ENCODE measurements around the gene DPM3. TPM values are rescaled to one million over a fixed set of nuclear protein-coding genes. Genes with fewer than 3 reads are reported as not detected.
"Not testable (repeated sequence)": the region's sequence is repeated elsewhere in the genome, so short reads cannot be mapped to it uniquely, and the experiment has no call there.

Gene DPM3
- total RNA-seq, 2 donors from 2014 or later, result 6.2 to 106 TPM

- peaks cover 0 to 7% of the 10 kb centered on the region in 2 donors for H3K36me3 ChIP-seq (replicated peaks in 1 of 2; ENCODE audit: insufficient read depth in 1 of 2, low read depth in 2 of 2)
- ATAC-seq (peak; percentile 20), DNase-seq (peak in 2 of 4 donors; percentile 28 to 30)
- TF ChIP-seq POLR2A (IDR thresholded peaks at IDR 0.05) (no peak), CTCF (IDR thresholded peaks at IDR 0.05) (no peak)
- peak overlapping the region in 1 of 4 donors; percentile 45 for H3K27ac ChIP-seq
- H3K4me3 ChIP-seq, result no peak overlapping the region
- H3K9me3 ChIP-seq, result no peaks in the 10 kb centered on the region
- H3K27me3 ChIP-seq, result no peaks in the 10 kb centered on the region
- H3K4me1 ChIP-seq, result peaks cover 11% of the 10 kb centered on the region
- intact Hi-C loops (cut with DNase I), result loop anchor here (5.0 kb wide), 2 partner anchors 34 to 74 kb away; no protein-coding TSS in a partner anchor
- WGBS, 2 donors, result 44 to 65% methylated on average over 20 to 26 of the region's 27 CpGs
Observed at GRCh38 chr1:155166471-155167165, 26.3 kb upstream of the DPM3 start.

- ATAC-seq, result no peak
- Histone ChIP-seq H3K4me1 (peaks cover 11% of the 10 kb centered on the region), H3K27me3 (no peaks in the 10 kb centered on the region), H3K27ac (peak overlapping the region in 1 of 4 donors; percentile 5), H3K4me3 (no peak overlapping the region), H3K36me3 (replicated peaks in 1 of 2; ENCODE audit: insufficient read depth in 1 of 2, low read depth in 2 of 2) (peaks cover 0 to 7% of the 10 kb centered on the region in 2 donors), H3K9me3 (no peaks in the 10 kb centered on the region)
- TF ChIP-seq POLR2A (IDR thresholded peaks at IDR 0.05), result no peak
- no peak for TF ChIP-seq CTCF (IDR thresholded peaks at IDR 0.05)
- intact Hi-C loops (cut with DNase I), result loop anchor here (5.0 kb wide), 2 partner anchors 34 to 74 kb away; no protein-coding TSS in a partner anchor
- no peak for DNase-seq
- WGBS, 2 donors, result 57 to 71% methylated on average over 7 to 8 of the region's 8 CpGs
Observed at GRCh38 chr1:155166051-155166470, 25.7 kb upstream of the DPM3 start.

GRCh38 chr1:155164625-155165024 is 24.3 kb upstream of the DPM3 start:
- H3K9me3 ChIP-seq; H3K36me3 ChIP-seq (replicated peaks in 1 of 2; ENCODE audit: insufficient read depth in 1 of 2, low read depth in 2 of 2); H3K27ac ChIP-seq; H3K27me3 ChIP-seq; ATAC-seq; DNase-seq; H3K4me3 ChIP-seq: not testable (repeated sequence)
- H3K4me1 ChIP-seq, result peaks cover 11% of the 10 kb centered on the region
- 78 to 85% methylated on average over 10 of the region's 11 CpGs for WGBS, 2 donors
- intact Hi-C loops (cut with DNase I), result loop anchor here (5.0 kb wide), 2 partner anchors 32 to 72 kb away; no protein-coding TSS in a partner anchor

GRCh38 chr1:155163785-155164184 is 23.5 kb upstream of the DPM3 start:
- H3K4me3 ChIP-seq, H3K27ac ChIP-seq: not testable (repeated sequence)

GRCh38 chr1:155162631-155163030 is 22.3 kb upstream of the DPM3 start:
- ATAC-seq; DNase-seq; H3K4me3 ChIP-seq; H3K27ac ChIP-seq; H3K36me3 ChIP-seq (replicated peaks in 1 of 2; ENCODE audit: insufficient read depth in 1 of 2, low read depth in 2 of 2); H3K9me3 ChIP-seq; intact Hi-C loops (cut with DNase I); H3K27me3 ChIP-seq; H3K4me1 ChIP-seq: not testable (repeated sequence)
- 94 to 95% methylated on average over 4 to 6 of the region's 6 CpGs for WGBS, 2 donors

More at GRCh38 chr1:155163785-155164184, 23.5 kb upstream of the DPM3 start:
- intact Hi-C loops (cut with DNase I); H3K36me3 ChIP-seq (replicated peaks in 1 of 2; ENCODE audit: insufficient read depth in 1 of 2, low read depth in 2 of 2); DNase-seq; ATAC-seq; H3K9me3 ChIP-seq; H3K27me3 ChIP-seq: not testable (repeated sequence)
- 89 to 96% methylated on average over 4 of the region's 4 CpGs for WGBS, 2 donors
- H3K4me1 ChIP-seq, result peaks cover 11% of the 10 kb centered on the region

- H3K27ac ChIP-seq, result no peak overlapping the region
- no peaks in the 10 kb centered on the region for H3K9me3 ChIP-seq
- no peaks in the 10 kb centered on the region for H3K4me1 ChIP-seq
- no peaks in the 10 kb centered on the region for H3K36me3 ChIP-seq (replicated peaks in 1 of 2; ENCODE audit: insufficient read depth in 1 of 2, low read depth in 2 of 2)
- WGBS, 2 donors, result 58 to 79% methylated on average over 8 of the region's 8 CpGs
- no peak overlapping the region for H3K4me3 ChIP-seq
- TF ChIP-seq POLR2A (IDR thresholded peaks at IDR 0.05), result no peak
- intact Hi-C loops (cut with DNase I), result no loop called here
- ATAC-seq (no peak), DNase-seq (no peak)
- H3K27me3 ChIP-seq, result no peaks in the 10 kb centered on the region
Observed at GRCh38 chr1:155160128-155160527, 19.8 kb upstream of the DPM3 start.
